Coronary artery (tissue), 2 donors: ENCODE data around the gene SLIT1.

Experiments
- DNase-seq: peaks from one replicate; pipeline ENCODE4 v3.0.0-alpha.2; 2017; ENCODE audit warnings: low spot score
- H3K27ac ChIP-seq, 2 donors: fragments of 200-600 bp; sonication (generic); one replicate each; pipeline ENCODE4 v1.5.1; 2016 to 2019
- H3K4me3 ChIP-seq: fragments of 200-600 bp; sonication (generic); 2 replicates; pipeline ENCODE4 v1.5.1; 2016; ENCODE audit warnings: mild to moderate bottlenecking, moderate library complexity
- CTCF ChIP-seq: fragments of 200-600 bp; sonication (generic); IDR thresholded peaks from one replicate; pipeline ENCODE4 v1.5.1; 2019; ENCODE audit warnings: antibody characterized with exemption

SLIT1 gene

GRCh38 chr10:97228130-97228774 lies 42.5 kb upstream of the SLIT1 start:
- TF ChIP-seq CTCF: no peak
- DNase-seq: no peak
- no peak overlapping the region for H3K4me3 ChIP-seq
- no peak overlapping the region for H3K27ac ChIP-seq

DNA sequence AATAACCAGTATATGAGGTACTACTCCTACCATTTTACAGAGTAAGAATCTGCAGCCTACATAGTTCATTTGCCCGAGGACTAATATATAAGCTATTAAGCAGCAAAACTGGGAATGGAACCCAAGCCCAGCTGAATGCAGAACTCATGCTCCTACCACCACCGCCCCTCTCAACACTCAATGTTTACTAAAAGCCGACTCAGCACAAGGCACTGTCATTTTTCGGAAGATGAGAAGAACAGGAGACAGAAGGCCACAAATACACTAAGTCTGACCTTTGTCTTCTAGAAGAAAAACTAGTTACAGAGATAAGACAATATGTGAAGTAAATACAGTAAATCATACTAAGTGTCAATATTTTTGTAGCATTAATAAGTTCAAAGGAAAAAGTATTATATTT lies 40.6 kb upstream of the SLIT1 start:
- Histone ChIP-seq H3K4me3 (no peak overlapping the region), H3K27ac (no peak overlapping the region)
- no peak for TF ChIP-seq CTCF
- DNase-seq: no peak

- no peak for TF ChIP-seq CTCF
- Histone ChIP-seq H3K4me3 (no peak overlapping the region), H3K27ac (no peak overlapping the region)
- DNase-seq: no peak
These were observed 39.0 kb upstream of the SLIT1 start for GRCh38 chr10:97224483-97225435.

DNA sequence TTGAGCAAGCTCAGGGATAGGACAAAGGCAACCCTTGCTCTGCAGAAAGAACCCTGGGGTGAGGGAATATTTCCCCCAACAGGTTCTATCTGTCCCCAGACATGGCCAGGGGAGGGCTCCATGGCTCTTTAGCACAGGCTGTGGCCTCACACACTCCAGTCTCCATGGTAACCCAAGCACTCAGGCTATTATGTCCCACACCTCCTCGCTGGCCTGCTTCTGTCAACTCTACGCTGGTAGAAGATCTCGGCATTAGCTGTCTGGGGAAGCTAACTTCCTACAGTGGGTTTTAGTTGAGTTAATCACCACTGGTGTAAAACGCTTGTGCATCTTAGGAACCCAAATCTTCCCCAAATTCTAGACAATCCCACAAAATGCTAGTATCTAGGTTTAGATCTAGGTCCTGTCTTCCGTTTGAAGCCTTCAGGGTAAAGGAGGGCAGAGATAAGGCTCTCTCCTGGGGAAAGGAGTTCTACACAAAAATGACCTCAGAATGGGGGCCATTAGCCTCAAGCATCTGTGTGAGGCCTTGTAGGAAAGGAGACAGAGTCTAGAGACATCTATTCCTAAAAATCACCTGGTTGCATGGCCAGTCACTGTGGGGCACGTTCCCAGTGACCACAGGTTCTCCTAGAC lies 36.7 kb upstream of the SLIT1 start:
- H3K27ac ChIP-seq: no peak overlapping the region
- no peak for TF ChIP-seq CTCF
- H3K4me3 ChIP-seq: no peak overlapping the region
- no peak for DNase-seq

- H3K4me3 ChIP-seq: no peak overlapping the region
- TF ChIP-seq CTCF: no peak
- no peak for DNase-seq
- H3K27ac ChIP-seq: no peak overlapping the region
These were observed 34.6 kb upstream of the SLIT1 start for GRCh38 chr10:97220355-97220754.

DNA sequence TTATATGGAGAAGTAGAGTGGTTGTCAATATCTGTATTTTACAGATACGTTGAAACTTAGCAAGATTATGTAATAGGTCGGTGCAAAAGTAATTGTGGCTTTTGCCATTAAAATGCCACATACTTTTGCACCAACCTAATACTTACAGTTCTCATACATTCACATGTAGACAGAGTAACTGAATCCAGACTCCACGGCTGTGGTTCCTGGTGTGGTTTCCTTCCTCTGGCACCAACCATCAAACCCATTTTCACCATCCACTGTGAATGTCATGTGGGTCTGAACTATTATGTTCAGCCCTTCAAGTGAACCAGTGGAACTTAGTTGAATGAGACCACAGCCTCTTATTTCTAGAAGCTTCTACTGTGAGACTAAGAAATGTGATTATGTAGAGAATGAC lies 31.5 kb upstream of the SLIT1 start:
- no peak overlapping the region for H3K4me3 ChIP-seq
- H3K27ac ChIP-seq: no peak overlapping the region
- no peak for TF ChIP-seq CTCF
- no peak for DNase-seq
